ENCODE results near the gene AUP1. TPM values are rescaled to one million over a fixed set of nuclear protein-coding genes. Genes with fewer than 3 reads are reported as not detected.

The AUP1 gene
- total and polyA plus RNA-seq, 9 of the 15 experiments (the other 6 are each of a cell fraction or from before 2014, with no cell fraction given) = 70.7 to 245 (median 165) TPM

GRCh38 chr2:74498500-74499266 lies 30.8 kb downstream of the AUP1 start (continued):
- TF ChIP-seq KAT8 (IDR thresholded peaks at IDR 0.05; ENCODE audit: low read depth) (no peak), TFE3 (CRISPR knock-in tag; IDR thresholded peaks at IDR 0.05) (no peak)

- TF ChIP-seq RBFOX2 (IDR thresholded peaks at IDR 0.05; ENCODE audit: low read depth, low read length) (peak; percentile 40), POLR2G (IDR thresholded peaks at IDR 0.05; ENCODE audit: low read depth, low read length) (peak; percentile 73), POLR2A (conservative IDR thresholded peaks at IDR 0.05) (0 out of 2 replicates have a peak, but pooled peaks have one; percentile 36), L3MBTL2 (IDR thresholded peaks at IDR 0.05) (no peak), ZBTB33 (CRISPR knock-in tag; IDR thresholded peaks at IDR 0.05) (peak; percentile 67), TAF15 (IDR thresholded peaks at IDR 0.05; ENCODE audit: low read depth, low read length) (peak; percentile 67; the same call in 1 of the 2 replicates), ATF1 (CRISPR knock-in tag; IDR thresholded peaks at IDR 0.05) (no peak), ATF1 (tag; IDR thresholded peaks at IDR 0.05) (no peak)
- Histone ChIP-seq H2AFZ (ENCODE audit: low read depth, low read length) (no peak overlapping the region), H3K4me3 (no peak overlapping the region), H3K9me1 (ENCODE audit: control insufficient read depth, insufficient read depth, low read length) (no peaks in the 10 kb centered on the region), H3K9ac (ENCODE audit: insufficient read depth in 1 of 2, low read depth in 2 of 2, low read length in 2 of 2) (no peak overlapping the region), H3K27me3 (ENCODE audit: control insufficient read depth in 2 of 2, insufficient read depth in 2 of 2, low read length in 2 of 2) (no peaks in the 10 kb centered on the region), H4K20me1 (replicated peaks; ENCODE audit: control insufficient read depth, insufficient read depth, low read length) (no peaks in the 10 kb centered on the region), H3K9me3 (replicated peaks; ENCODE audit: control insufficient read depth, insufficient read depth, low read depth, low read length) (no peaks in the 10 kb centered on the region), H3K4me2 (ENCODE audit: insufficient read depth, low read length) (no peak overlapping the region), H3K27ac (ENCODE audit: extremely low read depth, low read depth, low read length) (no peak overlapping the region), H3K4me1 (replicated peaks in 1 of 2; ENCODE audit: control insufficient read depth in 2 of 2, insufficient read depth in 2 of 2, low read length in 2 of 2) (peaks cover 11 to 39% of the 10 kb centered on the region in 2 experiments; a peak in 4 of 5 replicates), H3K36me3 (ENCODE audit: control insufficient read depth, insufficient read depth, low read length) (peaks cover 15% of the 10 kb centered on the region; the same call in 2 of the 3 replicates), H3K79me2 (ENCODE audit: control insufficient read depth, insufficient read depth, low read length) (peaks cover 5% of the 10 kb centered on the region; the same call in 1 of the 3 replicates)
- DNase-seq (ENCODE audit: extremely low read depth in 1 of 4, low spot score in 3 of 4) (no peak), FAIRE-seq (no peak), ATAC-seq (no peak)
- no TSS peak for BruUV-seq (replicated peaks)
- ChIA-PET CTCF (ENCODE audit: low intra/inter-chr PET ratio) (no interaction called here), POLR2A (no interaction called here)
- 95% methylated on average over 23 of the region's 61 CpGs for WGBS (ENCODE audit: insufficient coverage, low coverage, missing lambda C conversion rate)
- in situ Hi-C loops (cut with MboI) (no loop called here), intact Hi-C loops (cut with micrococcal nuclease) (no loop called here)
These were observed 31.6 kb downstream of the AUP1 start for GRCh38 chr2:74497777-74498499.

All from K562 (cell line).